K562 (cell line): ENCODE data around the gene DLGAP1. TPM values are rescaled to one million over a fixed set of nuclear protein-coding genes. Genes with fewer than 3 reads are reported as not detected.

Source experiments
- ESRRA ChIP-seq: fragments of 450-650 bp; IDR thresholded peaks from 2 replicates; pipeline ENCODE4 v1.6.1; 2014; ENCODE audit warnings: low read depth, mild to moderate bottlenecking, moderate library complexity, borderline replicate concordance
- FOXM1 ChIP-seq, 2 experiments: fragments of 450-650 bp in 1 of 2; sonication (generic) in 1 of 2; formaldehyde crosslinking in 1 of 2; IDR thresholded peaks; 2 replicates each; pipeline versions ENCODE4 v1.6.1 to v1.9.0; 2017 to 2022; ENCODE audit warnings: low read depth in 2 of 2, mild to moderate bottlenecking in 2 of 2, missing genetic modification reagents in 1 of 2, moderate library complexity in 1 of 2
- FOXP4 ChIP-seq: sonication (generic); formaldehyde crosslinking; IDR thresholded peaks from 2 replicates; pipeline ENCODE4 v1.8.0; 2022; ENCODE audit warnings: mild to moderate bottlenecking, missing genetic modification reagents, borderline replicate concordance
- FUS ChIP-seq: fragments of 200-400 bp; formaldehyde crosslinking; optimal IDR thresholded peaks from 2 replicates; pipeline ENCODE3; 2017; ENCODE audit warnings: low read depth, low read length
- MEIS2 ChIP-seq: fragments of 450-650 bp; IDR thresholded peaks from 2 replicates; pipeline ENCODE4 v1.6.1; 2014; ENCODE audit warnings: mild to moderate bottlenecking; ENCODE audit not compliant: partially characterized antibody
- POLR3A ChIP-seq: IDR thresholded peaks from 2 replicates; pipeline ENCODE4 v1.6.1; 2011; ENCODE audit warnings: borderline replicate concordance, mild to moderate bottlenecking, moderate library complexity; ENCODE audit not compliant: insufficient read length, insufficient read depth; ENCODE audit errors: extremely low read depth
- RAD51 ChIP-seq: fragments of 450-650 bp; IDR thresholded peaks from 2 replicates; pipeline ENCODE4 v1.7.1; 2016; ENCODE audit warnings: low read depth, mild to moderate bottlenecking, borderline replicate concordance
- RBM25 ChIP-seq: fragments of 200-400 bp; formaldehyde crosslinking; IDR thresholded peaks from 2 replicates; pipeline ENCODE4 v1.6.1; 2018; ENCODE audit warnings: low read length, low read depth, moderate library complexity; ENCODE audit not compliant: severe bottlenecking
- STAT5A ChIP-seq: IDR thresholded peaks from 2 replicates; pipeline ENCODE4 v1.6.1; 2012; ENCODE audit warnings: low read length, inconsistent platforms, borderline replicate concordance
- TFE3 ChIP-seq: fragments of 450-650 bp; formaldehyde crosslinking; IDR thresholded peaks from 2 replicates; pipeline ENCODE4 v1.4.0; 2020; ENCODE audit warnings: mild to moderate bottlenecking, mixed read lengths
- WHSC1 ChIP-seq: IDR thresholded peaks from one replicate; pipeline ENCODE4 v1.6.1; 2012; ENCODE audit warnings: low read length, control low read depth, inconsistent platforms
- ZNF217 ChIP-seq: sonication (generic); formaldehyde crosslinking; IDR thresholded peaks from 2 replicates; pipeline ENCODE4 v1.8.0; 2022; ENCODE audit warnings: mild to moderate bottlenecking, missing genetic modification reagents
- ZNF347 ChIP-seq: fragments of 450-650 bp; formaldehyde crosslinking; IDR thresholded peaks from 2 replicates; pipeline ENCODE4 v1.4.0; 2020; ENCODE audit warnings: low read depth, mild to moderate bottlenecking, moderate library complexity
- ZNF398 ChIP-seq: fragments of 250-450 bp; sonication (Bioruptor Pico); IDR thresholded peaks from 2 replicates; pipeline ENCODE4 v1.8.0; 2021; ENCODE audit warnings: moderate library complexity, mild to moderate bottlenecking, inconsistent platforms
- ZSCAN29 ChIP-seq: fragments of 450-650 bp; IDR thresholded peaks from 2 replicates; pipeline ENCODE4 v1.6.1; 2017
- polyA plus RNA-seq, 8 experiments: library from polyadenylated mRNA; depleted of rRNA in 4 of 8; stranded (reverse) in 5 of 8; unstranded in 3 of 8; fragments of >200 nt; fragmentation: Nextera tagmentation in 2 of 8; fragmentation: Illumina TruSeq in 1 of 8; extraction: Ambion mirVana in 2 of 8; extraction: Trizol in 1 of 8; gene quantifications; 2 replicates each; pipeline versions ENCODE4 v1.2.1 to v1.2.3, GENCODE V29; 2011 to 2014; ENCODE audit warnings: inconsistent platforms in 1 of 8, missing spikeins in 1 of 8
- total RNA-seq, 7 experiments: library from RNA; depleted of rRNA in 6 of 7; stranded (reverse); fragments of >200 nt in 6 of 7; fragmentation: Illumina TruSeq in 2 of 7; extraction: Trizol in 2 of 7; gene quantifications; 2 replicates each; pipeline versions ENCODE4 v1.2.1 to v1.2.3, GENCODE V29; 2011 to 2021; ENCODE audit warnings: low replicate concordance in 1 of 7
- TF ChIP-seq, protein P1 (sequence below): fragments of 450-650 bp; IDR thresholded peaks from 2 replicates; pipeline ENCODE4 v1.6.1; 2016; ENCODE audit warnings: low read depth, mild to moderate bottlenecking, moderate library complexity
- TF ChIP-seq, protein P2 (sequence below), 3 experiments: fragments of 200-800 bp in 1 of 3; fragments of 250-450 bp in 1 of 3; fragments of 450-650 bp in 1 of 3; sonication (Bioruptor Pico) in 1 of 3; sonication (Bioruptor generic) in 1 of 3; formaldehyde crosslinking in 1 of 3; IDR thresholded peaks; 2 replicates each; pipeline versions ENCODE4 v1.6.1 to v1.8.0; 2016 to 2022; ENCODE audit warnings: mild to moderate bottlenecking in 2 of 3, missing genetic modification characterization in 2 of 3, missing compliant biosample characterization in 1 of 3, moderate library complexity in 1 of 3

Gene DLGAP1
- total and polyA plus RNA-seq, 9 of the 15 experiments (the other 6 are each of a cell fraction or from before 2014, with no cell fraction given) = 0.04 to 0.22 (median 0.08) TPM

- TF ChIP-seq ZNF217 (CRISPR knock-in tag) (no peak), WHSC1 (no peak), STAT5A (no peak), TFE3 (CRISPR knock-in tag) (no peak), MEIS2 (peak; percentile 40), ZSCAN29 (no peak), POLR3A (no peak), FOXM1 (IDR thresholded peaks at IDR 0.05; ENCODE audit: low read depth) (peak; percentile 45; the same call in 1 of the 2 replicates), FOXM1 (CRISPR knock-in tag; IDR thresholded peaks at IDR 0.05; ENCODE audit: low read depth) (no peak; the same call in 1 of the 2 replicates), ZNF398 (CRISPR knock-in tag) (no peak), FUS (no peak), RBM25 (no peak), FOXP4 (CRISPR knock-in tag) (no peak), RAD51 (no peak), ESRRA (0 out of 2 replicates have a peak, but pooled peaks have one; percentile 9), ZNF347 (CRISPR knock-in tag) (no peak)
- TF ChIP-seq, protein P1, sequence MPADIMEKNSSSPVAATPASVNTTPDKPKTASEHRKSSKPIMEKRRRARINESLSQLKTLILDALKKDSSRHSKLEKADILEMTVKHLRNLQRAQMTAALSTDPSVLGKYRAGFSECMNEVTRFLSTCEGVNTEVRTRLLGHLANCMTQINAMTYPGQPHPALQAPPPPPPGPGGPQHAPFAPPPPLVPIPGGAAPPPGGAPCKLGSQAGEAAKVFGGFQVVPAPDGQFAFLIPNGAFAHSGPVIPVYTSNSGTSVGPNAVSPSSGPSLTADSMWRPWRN = no peak
- TF ChIP-seq, protein P2, sequence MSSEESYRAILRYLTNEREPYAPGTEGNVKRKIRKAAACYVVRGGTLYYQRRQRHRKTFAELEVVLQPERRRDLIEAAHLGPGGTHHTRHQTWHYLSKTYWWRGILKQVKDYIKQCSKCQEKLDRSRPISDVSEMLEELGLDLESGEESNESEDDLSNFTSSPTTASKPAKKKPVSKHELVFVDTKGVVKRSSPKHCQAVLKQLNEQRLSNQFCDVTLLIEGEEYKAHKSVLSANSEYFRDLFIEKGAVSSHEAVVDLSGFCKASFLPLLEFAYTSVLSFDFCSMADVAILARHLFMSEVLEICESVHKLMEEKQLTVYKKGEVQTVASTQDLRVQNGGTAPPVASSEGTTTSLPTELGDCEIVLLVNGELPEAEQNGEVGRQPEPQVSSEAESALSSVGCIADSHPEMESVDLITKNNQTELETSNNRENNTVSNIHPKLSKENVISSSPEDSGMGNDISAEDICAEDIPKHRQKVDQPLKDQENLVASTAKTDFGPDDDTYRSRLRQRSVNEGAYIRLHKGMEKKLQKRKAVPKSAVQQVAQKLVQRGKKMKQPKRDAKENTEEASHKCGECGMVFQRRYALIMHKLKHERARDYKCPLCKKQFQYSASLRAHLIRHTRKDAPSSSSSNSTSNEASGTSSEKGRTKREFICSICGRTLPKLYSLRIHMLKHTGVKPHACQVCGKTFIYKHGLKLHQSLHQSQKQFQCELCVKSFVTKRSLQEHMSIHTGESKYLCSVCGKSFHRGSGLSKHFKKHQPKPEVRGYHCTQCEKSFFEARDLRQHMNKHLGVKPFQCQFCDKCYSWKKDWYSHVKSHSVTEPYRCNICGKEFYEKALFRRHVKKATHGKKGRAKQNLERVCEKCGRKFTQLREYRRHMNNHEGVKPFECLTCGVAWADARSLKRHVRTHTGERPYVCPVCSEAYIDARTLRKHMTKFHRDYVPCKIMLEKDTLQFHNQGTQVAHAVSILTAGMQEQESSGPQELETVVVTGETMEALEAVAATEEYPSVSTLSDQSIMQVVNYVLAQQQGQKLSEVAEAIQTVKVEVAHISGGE (CRISPR knock-in tag; IDR thresholded peaks at IDR 0.05) = no peak
Measured at GRCh38 chr18:3584897-3585460, 870.1 kb downstream of the DLGAP1 start (continued).
